Gastrocnemius medialis (tissue), 4 donors: ENCODE data around the gene CCDC87. TPM values are rescaled to one million over a fixed set of nuclear protein-coding genes. Genes with fewer than 3 reads are reported as not detected.

ENCODE experiments used
- ATAC-seq, 2 donors: fragments of 150-250 bp; one replicate each; pipeline ENCODE4 v1.9.1; 2016
- DNase-seq, 2 donors: peaks; one replicate each; pipeline ENCODE4 v3.0.0-alpha.2; 2019
- H3K27ac ChIP-seq, 4 donors: fragments of 200-600 bp; sonication (generic); 1 replicate in 1 of 4; 2 replicates in 3 of 4; pipeline ENCODE4 v1.5.1; 2016 to 2018; ENCODE audit warnings: mild to moderate bottlenecking in 2 of 4, moderate library complexity in 1 of 4
- H3K27me3 ChIP-seq, 3 donors: fragments of 200-600 bp; sonication (generic) in 2 of 3; 1 replicate in 1 of 3; 2 replicates in 2 of 3; pipeline versions ENCODE4 v1.5.1 to v1.6.0; 2016 to 2019; ENCODE audit warnings: mild to moderate bottlenecking in 1 of 3, moderate library complexity in 1 of 3
- H3K36me3 ChIP-seq, 2 donors: fragments of 200-600 bp; sonication (generic) in 1 of 2; one replicate each; pipeline ENCODE4 v1.5.1; 2017 to 2018
- H3K4me1 ChIP-seq, 2 donors: fragments of 200-600 bp; sonication (generic) in 1 of 2; one replicate each; pipeline ENCODE4 v1.5.1; 2016 to 2017; ENCODE audit warnings: mild to moderate bottlenecking in 2 of 2
- H3K4me3 ChIP-seq, 4 donors: fragments of 200-600 bp; sonication (generic) in 3 of 4; 1 replicate in 1 of 4; 2 replicates in 3 of 4; pipeline ENCODE4 v1.5.1; 2016 to 2019; ENCODE audit warnings: mild to moderate bottlenecking in 2 of 4
- H3K9me3 ChIP-seq, 3 donors: fragments of 200-600 bp; sonication (generic) in 2 of 3; 1 replicate in 1 of 3; 2 replicates in 2 of 3; pipeline ENCODE4 v1.5.1; 2016 to 2019
- POLR2A ChIP-seq, 2 donors: fragments of 450-650 bp; IDR thresholded peaks; one replicate each; pipeline ENCODE4 v1.6.1; 2017; ENCODE audit warnings: antibody characterized with exemption in 2 of 2, mild to moderate bottlenecking in 2 of 2, moderate library complexity in 2 of 2
- in situ Hi-C, 4 donors: fragments of 200-750 bp; cut with MboI; loops; one replicate each; pipeline versions ENCODE4 v1.15.0 to v1.8.0; 2017; ENCODE audit warnings: low sequenced_read_pairs in 4 of 4
- intact Hi-C: fragments of 100-400 bp; cut with DNase I; formaldehyde crosslinking; loops from one replicate; pipeline ENCODE4 v1.15.1; 2023; ENCODE audit warnings: low total_unique reads
- total RNA-seq, 4 donors: library from RNA; depleted of rRNA; stranded (reverse); fragments of >200 nt; gene quantifications; one replicate each; pipeline versions ENCODE4 v1.1.0 to v1.2.3, GENCODE V29; 2016
- TF ChIP-seq, protein P1 (sequence below), 5 experiments: fragments of 450-650 bp in 3 of 5; fragments of 200-600 bp in 2 of 5; sonication (generic) in 2 of 5; IDR thresholded peaks in 4 of 5; conservative IDR thresholded peaks in 1 of 5; 1 replicate in 4 of 5; 2 replicates in 1 of 5; pipeline ENCODE4 v1.5.1; 2016 to 2019; ENCODE audit warnings: antibody characterized with exemption in 5 of 5, mild to moderate bottlenecking in 3 of 5, moderate library complexity in 3 of 5

CCDC87 gene
- total RNA-seq, 4 donors from 2014 or later: 0.13 to 0.41 TPM; not detected in 2

DNA sequence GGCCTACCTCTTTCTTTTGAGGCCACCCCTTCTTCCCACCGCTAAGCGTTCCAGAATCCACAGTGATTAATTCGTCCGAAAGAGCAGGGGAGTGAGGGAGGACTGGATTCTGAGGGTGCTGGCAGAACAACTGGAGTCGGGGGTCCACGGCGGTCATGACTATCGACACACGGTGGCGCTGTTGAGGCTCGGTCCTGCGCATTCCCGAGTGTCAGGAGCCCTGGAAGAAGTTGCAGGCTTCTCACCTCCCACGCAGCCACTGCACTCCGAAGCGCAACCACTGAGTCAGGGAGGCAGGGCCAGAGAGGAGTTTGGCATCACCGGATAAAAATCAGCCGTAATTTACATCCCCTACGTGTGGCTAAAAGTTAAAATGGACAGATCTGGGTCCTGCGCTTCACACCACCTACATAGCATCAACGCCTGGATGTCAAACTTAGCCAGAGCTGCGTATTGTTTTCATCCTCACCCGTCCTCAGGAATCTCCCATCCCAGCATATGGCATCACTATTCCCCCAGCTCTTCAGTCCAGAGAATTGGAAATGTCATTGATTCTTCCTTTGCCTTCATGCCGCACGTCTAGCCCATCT lies 13.8 kb downstream of the CCDC87 start:
- H3K4me1 ChIP-seq: no peaks in the 10 kb centered on the region
- H3K9me3 ChIP-seq: no peaks in the 10 kb centered on the region
- in situ Hi-C loops (loop anchor here in 2 of 4 donors (10.0 to 25.0 kb wide), 2 partner anchors 96 to 258 kb away; partner anchors contain the start of genes RCE1 (in 2 of the 2) and RBM4B (in 1 of the 2)), intact Hi-C loops (loop anchor here (1.0 kb wide), 1 partner anchor 99 kb away; no protein-coding TSS in a partner anchor)
- H3K4me3 ChIP-seq: no peak overlapping the region
- ATAC-seq: peak; percentile 68 to 91
- no peak for TF ChIP-seq POLR2A (IDR thresholded peaks at IDR 0.05)
- TF ChIP-seq, protein P1, sequence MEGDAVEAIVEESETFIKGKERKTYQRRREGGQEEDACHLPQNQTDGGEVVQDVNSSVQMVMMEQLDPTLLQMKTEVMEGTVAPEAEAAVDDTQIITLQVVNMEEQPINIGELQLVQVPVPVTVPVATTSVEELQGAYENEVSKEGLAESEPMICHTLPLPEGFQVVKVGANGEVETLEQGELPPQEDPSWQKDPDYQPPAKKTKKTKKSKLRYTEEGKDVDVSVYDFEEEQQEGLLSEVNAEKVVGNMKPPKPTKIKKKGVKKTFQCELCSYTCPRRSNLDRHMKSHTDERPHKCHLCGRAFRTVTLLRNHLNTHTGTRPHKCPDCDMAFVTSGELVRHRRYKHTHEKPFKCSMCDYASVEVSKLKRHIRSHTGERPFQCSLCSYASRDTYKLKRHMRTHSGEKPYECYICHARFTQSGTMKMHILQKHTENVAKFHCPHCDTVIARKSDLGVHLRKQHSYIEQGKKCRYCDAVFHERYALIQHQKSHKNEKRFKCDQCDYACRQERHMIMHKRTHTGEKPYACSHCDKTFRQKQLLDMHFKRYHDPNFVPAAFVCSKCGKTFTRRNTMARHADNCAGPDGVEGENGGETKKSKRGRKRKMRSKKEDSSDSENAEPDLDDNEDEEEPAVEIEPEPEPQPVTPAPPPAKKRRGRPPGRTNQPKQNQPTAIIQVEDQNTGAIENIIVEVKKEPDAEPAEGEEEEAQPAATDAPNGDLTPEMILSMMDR (IDR thresholded peaks at IDR 0.05 in 4 of 5, conservative IDR thresholded peaks at IDR 0.05 in 1 of 5): peak; percentile 77 to 85 (median 83)
- H3K27me3 ChIP-seq: no peaks in the 10 kb centered on the region
- H3K27ac ChIP-seq: no peak overlapping the region
- peak; percentile 50 to 61 for DNase-seq
- no peaks in the 10 kb centered on the region for H3K36me3 ChIP-seq

DNA sequence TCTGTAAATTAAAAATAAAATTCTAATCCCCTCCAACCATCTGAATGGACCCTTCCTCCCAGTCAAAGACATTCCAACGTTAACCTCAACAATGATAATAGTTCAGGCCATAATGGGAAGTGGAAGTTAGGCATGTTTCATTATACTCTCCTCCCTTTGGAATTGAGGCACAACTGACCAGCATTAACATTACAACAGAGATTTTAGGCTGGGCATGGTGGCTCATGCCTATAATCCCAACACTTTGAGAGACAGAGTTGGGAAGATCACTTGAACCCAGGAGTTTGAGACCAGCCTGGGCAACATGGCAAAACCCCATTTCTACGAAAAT lies 22.0 kb downstream of the CCDC87 start:
- in situ Hi-C loops: loop anchor here in 1 of 4 donors (10.0 kb wide), 1 partner anchor 104 kb away; the partner anchor contains the start of gene RBM4B
- TF ChIP-seq, protein P1 (IDR thresholded peaks at IDR 0.05 in 4 of 5, conservative IDR thresholded peaks at IDR 0.05 in 1 of 5): no peak
- TF ChIP-seq POLR2A (IDR thresholded peaks at IDR 0.05): no peak
- Histone ChIP-seq H3K4me1 (peaks cover 5 to 11% of the 10 kb centered on the region in 2 donors), H3K36me3 (no peaks in the 10 kb centered on the region), H3K27me3 (no peaks in the 10 kb centered on the region), H3K9me3 (no peaks in the 10 kb centered on the region), H3K27ac (no peak overlapping the region), H3K4me3 (no peak overlapping the region)
- ATAC-seq: no peak
- DNase-seq: no peak
- intact Hi-C loops: no loop called here

DNA sequence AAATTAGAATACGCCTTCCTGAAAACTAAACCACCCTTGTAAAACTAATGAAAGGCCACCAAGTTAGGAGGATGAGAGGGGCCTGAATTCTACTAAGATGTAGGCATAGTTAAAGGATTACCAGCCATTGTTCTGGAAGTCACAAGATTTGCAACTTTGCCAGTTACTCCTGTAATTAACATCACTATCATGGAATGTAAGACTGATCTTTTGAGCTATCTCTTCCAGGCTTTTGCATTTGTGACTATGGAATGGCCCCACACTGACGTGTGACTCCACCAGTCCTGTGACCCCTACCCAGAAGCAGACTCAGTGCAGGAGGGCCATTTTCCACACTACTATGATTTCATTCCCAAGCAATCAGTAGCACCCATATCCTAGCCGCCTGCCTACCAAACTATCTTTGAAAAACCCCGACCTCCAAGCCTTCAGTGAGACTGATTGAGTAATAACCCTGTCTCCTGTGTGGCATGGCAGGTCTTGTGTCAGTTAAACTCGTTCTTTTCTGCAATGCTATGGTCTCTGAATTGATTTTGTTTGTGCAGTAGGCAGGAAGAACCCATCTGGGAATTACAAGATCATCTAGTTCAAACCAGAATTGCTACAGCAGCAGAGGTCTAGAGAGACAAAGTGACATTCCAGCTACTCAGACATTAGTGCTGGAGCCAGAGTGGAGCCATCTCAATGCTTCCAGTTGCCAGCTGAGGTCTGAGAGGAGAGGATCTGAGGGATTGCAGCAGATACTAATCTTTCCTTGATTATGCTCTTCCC lies 22.6 kb downstream of the CCDC87 start:
- H3K27ac ChIP-seq: no peak overlapping the region
- TF ChIP-seq, protein P1 (IDR thresholded peaks at IDR 0.05 in 4 of 5, conservative IDR thresholded peaks at IDR 0.05 in 1 of 5): no peak
- TF ChIP-seq POLR2A (IDR thresholded peaks at IDR 0.05): no peak
- DNase-seq (no peak), ATAC-seq (no peak)
- in situ Hi-C loops (loop anchor here in 1 of 4 donors (10.0 kb wide), 1 partner anchor 105 kb away; the partner anchor contains the start of gene RBM4B), intact Hi-C loops (no loop called here)
- no peak overlapping the region for H3K4me3 ChIP-seq
- H3K27me3 ChIP-seq: no peaks in the 10 kb centered on the region
- no peaks in the 10 kb centered on the region for H3K9me3 ChIP-seq
- no peaks in the 10 kb centered on the region for H3K36me3 ChIP-seq
- H3K4me1 ChIP-seq: peaks cover 5 to 11% of the 10 kb centered on the region in 2 donors

DNA sequence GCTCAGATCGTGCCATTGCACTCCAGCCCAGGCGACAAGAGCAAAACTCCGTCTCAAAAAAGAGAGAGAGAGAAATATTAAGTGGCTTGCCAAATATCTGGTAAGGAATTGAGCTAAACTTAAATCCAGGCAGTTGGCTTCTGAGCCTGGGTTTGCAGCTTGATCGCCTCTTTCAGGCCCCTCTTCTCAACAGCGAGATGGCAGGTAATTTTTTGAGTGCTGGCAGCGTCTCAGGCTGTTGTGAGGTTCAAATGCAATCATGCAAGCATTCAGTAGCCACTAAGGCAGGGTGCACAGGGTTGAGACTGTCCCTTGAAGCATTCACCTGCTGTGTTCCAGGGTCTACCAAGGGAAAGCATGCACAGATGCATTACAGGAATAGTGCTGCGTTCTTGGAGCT lies 23.8 kb downstream of the CCDC87 start:
- H3K27me3 ChIP-seq: no peaks in the 10 kb centered on the region
- peaks cover 5 to 11% of the 10 kb centered on the region in 2 donors for H3K4me1 ChIP-seq
- DNase-seq (no peak), ATAC-seq (no peak)
- peak overlapping the region in 1 of 4 donors; percentile 57 for H3K4me3 ChIP-seq
- TF ChIP-seq, protein P1 (IDR thresholded peaks at IDR 0.05 in 4 of 5, conservative IDR thresholded peaks at IDR 0.05 in 1 of 5): no peak
- no peak for TF ChIP-seq POLR2A (IDR thresholded peaks at IDR 0.05)
- H3K36me3 ChIP-seq: peaks cover 0 to 7% of the 10 kb centered on the region in 2 donors
- intact Hi-C loops (no loop called here), in situ Hi-C loops (no loop called here)
- no peaks in the 10 kb centered on the region for H3K9me3 ChIP-seq
- H3K27ac ChIP-seq: peak overlapping the region; percentile 74 to 86 (median 79)
